ENCODE results near the gene EVPL.

EVPL gene

DNA sequence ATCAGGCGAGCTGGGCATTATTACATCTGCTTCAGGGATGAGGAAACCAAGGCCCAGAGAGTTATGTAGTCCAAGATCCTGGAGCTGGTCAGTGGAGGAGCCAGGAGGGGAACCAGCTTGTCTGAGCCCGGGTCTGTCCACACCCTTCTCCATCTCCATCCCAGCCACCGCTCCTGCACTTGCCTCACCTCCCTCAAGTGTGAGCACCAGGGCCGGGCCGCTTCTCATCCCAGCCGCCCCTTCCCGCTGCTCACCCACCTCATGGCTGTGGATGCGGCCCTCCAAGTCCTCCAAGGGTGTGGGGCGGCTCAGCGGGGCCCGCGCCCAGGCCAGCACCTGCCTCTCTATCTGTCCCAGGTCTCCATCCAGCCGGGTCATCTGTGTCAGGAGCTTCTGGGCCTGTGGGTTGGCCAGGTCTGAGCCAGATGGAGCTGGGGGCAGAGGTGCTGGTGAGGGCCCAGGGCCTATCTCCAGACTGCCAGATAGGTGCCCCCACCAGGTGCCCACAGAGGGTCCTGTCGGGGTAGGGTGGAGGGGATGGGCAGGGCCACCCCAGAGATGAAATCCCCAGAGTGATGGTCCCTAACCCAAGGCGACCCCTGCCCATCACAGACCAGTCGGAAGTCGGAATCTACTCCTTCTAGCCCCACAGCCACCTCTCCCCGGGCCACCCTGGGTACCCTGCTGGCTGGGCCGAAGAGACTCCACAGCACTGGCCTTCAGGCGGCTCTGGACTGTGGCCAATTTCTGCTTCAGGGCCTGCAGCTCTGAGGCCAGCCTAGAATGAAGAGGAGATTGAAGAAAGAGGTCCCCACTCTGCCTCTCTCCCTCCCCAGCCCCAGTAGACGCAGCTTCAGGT lies 9.4 kb downstream of the EVPL start:
- no peak for DNase-seq

DNA sequence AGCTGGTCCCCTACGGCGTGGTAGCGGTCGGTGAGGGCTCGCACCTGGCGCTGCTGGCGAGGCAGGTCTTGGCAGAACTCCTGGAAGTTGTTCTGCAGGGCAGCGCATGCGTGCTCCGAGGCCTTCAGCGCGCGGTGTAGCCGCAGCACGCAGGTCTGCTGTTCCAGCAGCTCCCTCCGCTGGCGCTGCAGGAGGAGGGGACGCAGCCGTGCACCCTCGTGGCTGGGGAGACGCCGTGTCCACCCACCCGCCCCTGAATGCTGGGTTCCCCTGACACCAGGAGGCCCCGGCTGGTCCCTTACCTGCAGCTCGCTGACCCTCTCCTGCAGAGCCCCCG lies 12.2 kb downstream of the EVPL start:
- DNase-seq: no peak

DNA sequence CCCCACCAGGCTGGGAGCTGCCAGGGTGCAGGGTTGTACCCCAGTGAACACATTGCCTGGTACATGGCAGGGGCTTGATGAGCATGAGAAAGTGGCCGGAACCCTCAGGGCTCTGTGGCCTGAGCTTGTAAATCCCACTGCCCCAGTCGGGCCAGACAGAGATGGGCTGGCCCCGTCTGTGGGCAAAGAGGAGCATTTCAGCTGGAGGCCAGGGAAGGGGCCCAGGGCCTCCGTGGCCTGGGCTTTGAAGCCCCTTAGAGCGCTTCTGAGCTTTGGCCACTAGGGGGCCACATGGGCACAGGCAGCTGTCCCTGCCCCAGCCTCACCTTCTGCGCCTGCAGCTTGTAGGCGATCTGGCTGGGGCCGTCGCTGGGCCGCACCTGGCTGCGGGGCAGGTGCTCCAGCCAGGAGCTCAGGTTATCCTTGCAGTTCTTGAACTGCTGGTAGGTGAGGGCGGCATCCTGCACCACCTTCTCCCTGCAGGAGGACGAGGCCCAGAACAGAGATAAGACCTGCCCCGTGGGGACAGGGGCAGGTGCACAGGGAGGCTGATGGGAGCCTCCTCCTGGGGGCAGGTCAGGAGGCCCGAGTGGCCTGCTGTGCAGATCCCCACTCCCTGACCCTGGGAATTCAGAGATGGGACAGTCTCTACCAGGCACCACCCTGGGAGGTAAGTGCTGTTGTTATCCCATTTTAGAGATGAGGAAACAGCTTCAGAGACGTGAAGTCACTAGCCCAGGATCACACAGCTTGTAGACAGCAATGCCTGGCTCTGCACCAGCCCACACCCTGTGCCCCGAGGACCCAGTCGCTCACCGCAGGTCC lies 12.8 kb downstream of the EVPL start:
- peak; percentile 62 for DNase-seq

DNA sequence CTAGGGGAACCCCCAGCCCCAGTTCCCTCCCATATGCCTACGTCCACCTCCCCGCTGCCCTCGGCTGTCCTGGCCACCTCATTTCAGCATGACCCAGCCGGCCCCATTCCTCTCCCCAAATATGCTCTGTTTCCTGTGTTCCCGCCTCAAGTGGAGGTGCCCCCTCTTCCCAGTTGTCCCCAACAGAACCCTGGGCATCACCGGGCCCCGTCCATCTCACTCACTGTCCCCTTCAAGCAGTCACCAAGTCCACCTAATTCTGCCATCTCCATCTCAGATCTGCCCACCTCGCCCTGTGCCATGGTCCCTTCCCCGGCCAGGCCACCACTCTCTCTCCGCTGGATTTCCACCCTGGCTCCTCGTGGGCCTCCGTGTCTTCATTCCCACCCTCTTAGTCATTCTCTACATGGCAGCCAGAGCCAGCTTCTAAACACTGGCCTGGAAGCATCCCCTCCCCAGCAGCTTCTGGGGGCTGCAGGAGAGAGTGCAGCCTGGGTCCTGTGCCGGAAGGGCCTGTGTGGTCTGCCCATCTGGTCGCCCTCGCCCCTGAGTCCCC lies 13.7 kb downstream of the EVPL start:
- no peak for DNase-seq

DNA sequence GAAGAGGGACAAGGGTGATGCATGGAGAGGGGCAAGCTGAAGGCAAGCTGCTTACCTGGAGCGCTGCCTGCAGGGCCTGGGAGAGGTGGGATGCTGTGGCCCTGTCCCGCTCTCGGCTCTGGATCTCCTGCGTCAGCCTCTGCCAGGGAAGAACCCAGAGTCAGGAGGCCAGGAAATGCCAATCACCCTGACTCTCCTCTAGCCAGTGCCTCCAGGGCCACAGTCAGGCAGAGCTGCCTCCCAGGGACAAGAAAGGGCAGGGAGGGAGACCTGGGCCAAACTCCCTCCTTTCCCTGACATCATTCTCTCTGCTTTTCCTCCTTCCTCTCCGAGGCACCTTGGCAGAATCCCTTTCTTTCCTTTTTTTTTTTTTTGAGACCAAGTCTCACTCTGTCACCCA lies 15.2 kb downstream of the EVPL start:
- no peak for DNase-seq

DNA sequence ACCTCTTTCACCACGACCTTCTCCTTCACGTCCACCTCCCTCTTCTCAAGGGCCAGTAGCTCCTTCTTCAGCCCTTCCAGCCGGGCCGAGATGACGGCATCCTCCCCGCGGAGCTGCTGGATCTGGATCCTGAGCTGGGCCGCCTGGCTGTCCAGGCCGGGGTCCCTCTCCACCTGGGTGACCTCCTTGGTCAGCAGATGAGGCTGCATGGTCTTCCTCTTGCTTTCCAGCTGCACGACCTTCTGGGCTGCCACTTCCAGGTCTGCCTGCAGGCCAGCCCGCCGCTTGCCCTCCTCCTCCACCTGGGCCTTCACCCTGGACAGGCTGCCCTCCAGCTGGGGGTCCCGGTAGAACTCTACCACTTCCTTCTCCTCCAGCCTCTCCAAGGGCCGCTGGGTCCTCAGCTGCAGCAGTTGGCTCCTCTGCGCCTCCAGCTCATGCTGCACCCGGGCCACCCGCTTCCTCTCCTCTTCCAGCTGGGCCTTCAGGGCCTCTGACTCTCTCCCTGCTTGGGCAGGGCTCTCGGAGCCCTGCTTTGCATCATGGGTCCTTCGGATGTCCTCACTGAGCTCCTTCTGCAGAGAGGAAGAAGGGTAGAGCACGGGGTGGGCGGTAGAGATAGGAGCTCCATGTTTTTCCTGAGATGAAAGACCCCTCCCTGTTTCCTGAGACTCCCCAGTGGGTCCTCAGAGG lies 17.0 kb downstream of the EVPL start:
- DNase-seq: no peak

DNA sequence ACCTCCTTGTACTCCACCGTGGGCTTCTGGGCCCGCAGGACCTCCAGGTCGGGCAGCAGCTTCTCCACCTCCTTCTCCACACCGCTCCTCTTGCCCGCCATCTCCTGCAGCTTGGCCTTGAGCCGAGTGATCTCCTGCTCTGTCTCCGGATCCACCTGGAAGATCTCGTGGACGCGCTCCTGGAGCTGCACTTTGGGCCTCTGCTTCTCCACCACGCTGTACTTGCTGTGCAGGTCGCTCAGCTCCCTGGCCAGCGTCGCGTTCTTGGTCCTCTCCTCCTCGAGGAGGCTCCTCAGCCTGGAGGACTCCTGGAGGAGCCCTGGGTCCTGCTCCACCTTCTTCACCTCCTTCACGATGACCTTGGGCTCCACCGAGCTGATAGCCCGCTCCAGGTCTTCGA lies 17.7 kb downstream of the EVPL start:
- no peak for DNase-seq

DNA sequence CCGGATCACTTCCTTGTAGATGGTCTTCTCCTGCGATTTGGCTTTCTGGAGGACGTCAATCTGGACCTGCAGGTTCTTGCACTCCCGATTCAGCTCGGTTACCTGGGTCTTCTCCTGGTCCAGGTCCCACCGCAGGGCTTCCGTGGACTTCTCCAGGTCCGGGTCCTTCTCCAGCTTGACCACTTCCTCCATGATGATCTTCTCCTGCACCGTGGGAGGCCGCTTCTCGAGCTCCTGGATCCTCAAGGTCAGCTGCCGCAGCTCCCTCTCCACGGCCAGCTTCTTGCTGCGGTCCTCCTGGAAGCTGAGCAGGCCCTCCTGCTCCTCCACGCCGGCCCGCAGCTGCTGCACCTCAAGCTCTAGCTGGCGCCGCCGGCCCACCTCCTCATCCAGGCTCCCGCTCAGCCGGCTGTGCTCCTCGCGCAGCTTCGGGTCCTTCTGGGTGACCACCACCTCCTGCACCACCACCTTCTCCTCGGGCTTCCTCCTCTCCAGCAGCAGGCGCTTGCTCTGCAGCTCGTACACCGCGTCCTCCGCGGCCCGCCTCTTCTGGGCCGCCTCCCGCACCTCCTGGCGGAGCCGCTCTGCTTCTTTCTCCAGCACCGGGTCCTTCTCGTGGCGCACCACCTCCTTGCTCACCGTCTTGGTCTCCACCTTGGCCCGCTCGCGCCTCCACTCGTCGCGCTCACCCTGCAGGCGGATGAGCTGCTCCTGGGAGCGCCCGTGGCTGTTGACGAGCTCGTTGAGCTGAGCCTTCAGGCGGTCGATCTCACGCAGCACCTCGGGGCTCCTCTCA lies 18.3 kb downstream of the EVPL start:
- DNase-seq: no peak

DNA sequence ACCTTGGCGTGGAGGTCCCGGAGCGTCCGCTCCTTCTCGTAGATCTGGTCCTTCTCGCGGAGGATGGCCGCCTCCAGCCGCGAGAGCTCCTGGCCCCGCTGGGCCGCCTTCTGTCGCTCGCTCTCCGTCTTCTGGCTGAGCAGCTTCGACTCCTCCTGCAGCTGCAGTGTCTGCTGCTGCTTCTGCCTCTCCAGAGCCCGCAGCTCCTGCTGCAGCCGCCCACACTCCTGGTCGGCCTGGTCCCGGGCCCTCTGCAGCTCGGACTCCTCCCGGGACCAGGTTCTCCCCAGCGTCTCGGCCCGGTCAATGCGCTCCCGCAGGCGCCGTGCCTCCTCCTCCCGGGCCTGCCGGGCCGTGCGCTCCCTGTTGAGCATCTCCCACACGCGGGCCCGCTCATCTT lies 18.9 kb downstream of the EVPL start:
- DNase-seq: no peak

DNA sequence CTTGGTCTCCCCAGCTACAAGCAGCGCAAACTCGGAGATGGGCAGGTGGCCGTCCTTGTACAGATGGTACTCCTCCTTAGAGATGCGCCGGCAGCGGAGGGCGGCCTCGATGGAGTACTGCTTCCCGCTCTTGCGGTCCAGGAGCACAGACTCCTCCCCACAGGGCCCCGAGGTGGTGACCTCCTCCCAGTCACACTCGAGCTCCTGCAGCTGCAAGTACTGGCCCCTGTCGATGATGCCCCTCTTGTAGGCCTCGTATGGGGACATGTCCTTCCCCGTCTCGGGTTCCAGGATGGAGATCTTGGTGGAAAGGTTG lies 19.3 kb downstream of the EVPL start:
- no peak for DNase-seq

DNA sequence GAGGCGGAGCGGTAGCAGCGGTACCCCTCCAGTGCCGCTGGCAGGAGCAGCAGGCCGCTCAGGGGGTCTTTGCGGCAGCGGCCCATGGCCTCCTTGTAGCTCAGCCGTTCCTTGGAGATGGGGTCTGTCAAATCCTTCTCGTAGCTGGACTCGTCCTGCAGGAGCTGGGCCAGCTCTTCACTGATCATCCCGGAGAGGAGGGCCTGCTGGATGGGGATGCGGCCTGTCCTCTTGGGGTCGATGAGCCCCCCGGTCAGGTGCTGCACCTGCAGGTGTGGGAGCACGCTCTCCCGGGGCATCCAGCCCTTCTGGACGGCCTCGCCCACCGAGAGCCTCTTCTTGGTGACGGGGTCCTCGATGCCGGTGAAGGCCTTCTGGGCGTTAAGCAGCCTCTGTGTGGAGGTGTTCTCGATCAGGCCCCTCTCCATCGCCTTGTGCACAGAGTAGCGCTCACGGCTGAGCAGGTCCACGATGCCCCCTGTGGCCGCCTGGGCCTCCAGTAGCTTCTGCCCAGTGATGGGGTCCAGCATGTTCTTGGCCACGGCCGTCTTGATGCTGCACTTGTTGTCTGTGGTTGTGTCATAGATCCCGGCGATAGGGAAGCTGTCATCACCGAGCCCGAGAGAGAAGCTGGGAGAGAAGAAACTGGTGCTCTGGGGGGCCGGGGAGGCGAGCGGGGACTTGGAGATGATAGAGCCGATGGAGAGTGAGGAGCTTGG lies 19.8 kb downstream of the EVPL start:
- no peak for DNase-seq

DNA sequence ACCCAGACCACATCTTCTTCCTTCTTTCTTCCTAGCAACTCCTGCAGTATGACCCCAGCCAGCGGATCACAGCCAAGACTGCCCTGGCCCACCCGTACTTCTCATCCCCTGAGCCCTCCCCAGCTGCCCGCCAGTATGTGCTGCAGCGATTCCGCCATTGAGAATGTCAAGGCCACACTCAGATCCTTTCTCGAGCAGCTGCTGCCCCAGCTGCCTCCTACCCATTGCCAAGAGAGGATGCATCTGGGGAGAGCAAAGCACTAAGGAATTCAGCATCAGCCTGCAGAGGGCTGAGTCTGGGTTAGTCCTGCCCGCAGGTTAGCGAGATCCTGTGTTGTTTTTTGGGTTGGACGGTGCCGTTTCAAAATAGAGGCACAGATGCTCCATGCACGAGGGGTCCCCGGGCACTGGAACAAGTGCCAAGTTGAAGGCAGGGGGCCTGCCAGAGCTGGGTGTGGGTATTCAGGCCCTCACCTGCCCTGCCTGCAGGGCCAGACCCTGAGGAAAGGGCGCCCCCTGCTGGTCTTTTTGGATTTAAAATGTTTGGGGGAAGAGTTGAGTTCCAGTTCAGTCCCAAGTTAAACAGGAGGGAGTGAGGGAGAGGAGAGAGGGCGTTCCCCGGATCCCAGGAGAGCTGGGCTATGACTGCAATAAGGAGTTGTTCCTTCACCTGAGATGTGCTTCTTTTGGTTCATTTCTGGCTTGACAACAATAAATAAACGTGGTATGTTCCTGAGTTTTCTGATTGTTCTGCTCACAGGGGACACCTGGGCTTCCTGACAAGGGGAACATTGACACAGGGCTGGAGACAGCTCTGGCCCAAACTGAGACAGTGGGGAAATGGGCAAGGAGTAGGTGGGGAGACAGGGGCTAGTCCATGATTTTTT lies 21.6 kb downstream of the EVPL start:
- peak; percentile 61 for DNase-seq

DNA sequence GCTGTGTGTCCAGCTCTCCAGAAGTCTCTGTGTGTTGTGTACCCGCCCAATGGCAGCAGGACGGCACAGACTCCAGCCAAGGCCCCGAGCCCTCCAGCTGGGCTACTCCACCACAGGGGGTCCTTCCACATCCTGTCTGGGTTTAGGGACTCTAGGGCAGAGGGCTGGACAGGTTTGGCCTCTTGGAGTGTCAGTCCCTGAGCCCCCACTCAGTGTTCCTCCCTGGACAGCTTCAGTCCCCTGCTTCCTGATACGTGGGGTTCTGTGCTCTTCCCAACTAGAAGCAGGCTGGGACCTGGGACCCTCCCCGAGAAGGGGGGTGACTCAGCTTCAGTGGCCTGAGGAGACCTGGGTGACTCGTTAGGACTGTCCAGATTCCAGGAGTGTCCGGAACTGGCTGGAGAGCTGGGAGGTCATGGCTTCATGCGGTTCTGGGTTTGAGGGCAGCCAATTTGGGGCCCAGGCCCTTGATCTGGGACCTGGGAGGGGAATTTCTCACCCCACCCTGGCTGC lies 22.3 kb downstream of the EVPL start:
- DNase-seq: peak; percentile 14

DNA sequence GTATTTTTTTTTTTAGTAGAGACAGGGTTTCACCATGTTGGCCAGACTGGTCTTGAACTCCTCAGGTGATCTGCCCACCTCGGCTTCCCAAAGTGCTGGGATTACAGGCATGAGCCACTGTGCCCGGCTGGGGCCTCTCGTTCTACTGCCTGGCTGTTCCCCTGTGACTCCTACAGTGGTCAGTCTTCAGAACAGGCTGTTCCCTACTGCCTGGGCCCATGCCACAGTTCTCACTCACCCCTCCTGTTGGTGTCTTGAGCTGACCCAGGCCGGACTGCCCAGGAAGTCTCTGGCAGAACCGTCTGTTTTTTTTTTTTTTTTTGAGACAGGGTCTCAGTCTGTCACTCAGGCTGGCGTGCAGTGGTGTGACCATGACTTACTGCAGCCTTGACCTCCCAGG lies 23.2 kb downstream of the EVPL start:
- DNase-seq: no peak

DNA sequence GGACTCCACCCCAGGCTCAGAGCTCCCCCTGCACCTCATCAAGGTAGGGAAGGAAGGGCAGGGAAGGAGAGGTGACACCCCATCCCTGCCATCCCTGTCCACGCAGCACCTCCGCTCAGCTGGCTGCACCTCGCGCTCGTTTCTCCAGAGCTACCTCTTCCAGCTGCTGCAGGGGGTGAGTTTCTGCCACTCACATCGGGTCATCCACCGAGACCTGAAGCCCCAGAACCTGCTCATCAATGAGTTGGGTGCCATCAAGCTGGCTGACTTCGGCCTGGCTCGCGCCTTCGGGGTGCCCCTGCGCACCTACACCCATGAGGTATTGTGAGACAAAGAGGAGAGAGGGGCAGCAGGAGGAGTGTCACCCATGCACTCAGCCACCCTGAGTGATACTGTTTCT lies 25.0 kb downstream of the EVPL start:
- DNase-seq: no peak

DNA sequence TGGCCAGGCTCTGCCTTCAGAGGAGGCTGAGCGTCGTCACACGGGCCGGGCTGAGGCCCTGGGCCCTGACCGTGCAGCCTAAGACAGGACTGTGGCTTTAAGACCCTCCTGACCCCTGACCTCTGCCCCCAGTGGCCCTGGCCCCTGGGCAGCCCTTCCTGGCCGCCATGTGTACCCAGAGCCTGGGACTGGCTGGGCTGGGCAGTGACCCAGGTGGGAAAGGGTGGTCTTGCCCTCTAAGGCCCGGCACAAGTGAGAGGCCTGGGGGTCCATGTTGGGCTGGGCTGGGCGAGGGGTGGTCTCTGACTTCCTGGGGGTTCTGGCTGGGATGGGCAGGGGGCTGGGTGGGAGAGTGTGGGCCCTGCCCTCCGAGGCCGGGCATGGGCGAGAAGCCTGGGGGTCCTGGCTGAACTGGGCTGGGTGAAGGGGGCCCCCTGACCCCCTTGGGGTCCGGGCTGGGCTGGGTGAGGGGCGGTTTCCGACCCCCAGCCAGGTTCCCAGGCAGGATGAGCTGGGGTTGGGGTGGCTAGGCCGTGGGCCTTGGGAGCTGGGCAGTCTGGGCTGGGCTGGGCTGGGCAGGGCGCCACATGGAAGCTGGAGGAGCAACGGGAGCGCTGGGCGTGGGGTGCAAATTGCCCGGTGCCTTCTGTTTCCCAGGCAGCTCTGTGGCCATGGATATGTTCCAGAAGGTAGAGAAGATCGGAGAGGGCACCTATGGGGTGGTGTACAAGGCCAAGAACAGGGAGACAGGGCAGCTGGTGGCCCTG lies 26.2 kb downstream of the EVPL start, which contains the start of gene CDK3:
Gene CDK3 (plus strand): TSS at position 101 of the 767 bp plus-strand sequence. CDS start 571 bp downstream, at position 672.
- DNase-seq: no peak

DNA sequence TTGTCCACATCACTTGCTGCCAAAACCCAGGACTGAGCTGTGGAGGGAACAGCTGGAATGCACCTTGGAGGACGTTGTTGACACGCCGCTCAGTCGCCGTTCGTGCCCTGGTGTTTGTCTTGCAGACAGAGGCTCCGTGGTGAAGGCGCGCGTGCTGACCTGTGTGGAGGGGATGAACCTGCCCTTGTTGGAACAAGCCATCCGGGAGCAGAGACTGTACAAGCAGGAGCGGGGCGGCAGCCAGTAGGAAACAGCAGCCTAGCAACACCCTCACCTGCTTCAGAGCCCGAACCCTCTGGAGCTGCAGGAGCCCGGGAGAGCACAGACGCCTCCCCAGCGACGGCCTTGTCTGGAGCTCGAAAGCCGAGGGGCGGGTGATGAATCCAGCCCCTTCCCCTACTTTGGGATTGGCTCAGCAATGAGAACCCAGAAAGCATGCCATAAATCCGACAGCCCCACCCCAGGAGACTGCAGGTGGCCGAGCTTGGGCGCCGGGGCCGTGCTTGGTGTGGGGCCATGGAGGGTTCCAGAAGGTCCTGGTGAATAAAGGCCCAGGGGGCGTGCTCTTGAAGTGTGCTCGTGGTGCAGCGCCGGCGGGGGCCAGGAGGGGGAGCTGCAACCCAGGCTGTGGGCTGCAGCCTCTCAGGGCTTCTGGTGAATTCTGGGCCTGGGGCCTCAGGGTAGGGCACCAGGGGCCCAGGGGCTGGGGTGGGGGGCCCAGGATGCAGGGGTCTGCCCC lies 26.9 kb downstream of the EVPL start:
- peak; percentile 40 for DNase-seq

DNA sequence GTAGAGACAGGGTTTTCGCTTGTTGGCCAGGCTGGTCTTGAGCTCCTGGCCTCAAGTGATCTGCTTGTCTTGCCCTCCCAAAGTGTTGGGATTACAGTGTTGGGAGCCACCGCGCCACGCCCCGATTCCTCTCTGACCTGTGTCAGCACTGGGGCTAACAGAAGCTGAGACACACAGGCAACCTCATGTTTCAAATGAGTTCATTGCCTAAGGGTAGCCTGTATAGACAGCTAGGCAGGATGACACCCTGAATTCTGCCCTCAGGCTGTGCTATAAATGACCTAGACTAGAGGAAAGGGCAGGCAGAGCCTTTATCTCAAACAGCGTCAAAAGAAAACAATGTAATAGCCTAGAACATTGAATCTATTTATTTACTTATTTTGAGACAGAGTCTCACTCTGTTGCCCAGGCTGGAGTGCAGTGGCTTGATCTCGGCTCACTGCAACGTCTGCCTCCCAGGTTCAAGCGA lies 28.7 kb downstream of the EVPL start:
- no peak for DNase-seq
